IPS-18a (cell line): ENCODE results near the gene INAVA.

Source experiments
- H3K27ac ChIP-seq: one replicate; pipeline ENCODE4 v1.5.1; 2013; ENCODE audit warnings: low read length
- H3K27me3 ChIP-seq: one replicate; pipeline ENCODE4 v1.6.1; 2013; ENCODE audit warnings: mild to moderate bottlenecking, low read length; ENCODE audit not compliant: control insufficient read depth, insufficient read depth
- H3K36me3 ChIP-seq: one replicate; pipeline ENCODE4 v1.6.1; 2013; ENCODE audit warnings: low read depth, low read length; ENCODE audit not compliant: control insufficient read depth
- H3K4me1 ChIP-seq: one replicate; pipeline ENCODE4 v1.6.1; 2013; ENCODE audit warnings: low read depth, low read length; ENCODE audit not compliant: control insufficient read depth
- H3K4me3 ChIP-seq: one replicate; pipeline ENCODE4 v1.5.1; 2013; ENCODE audit warnings: low read length
- H3K9ac ChIP-seq: one replicate; pipeline ENCODE4 v1.6.1; 2013; ENCODE audit warnings: mild to moderate bottlenecking, low read length, moderate library complexity
- H3K9me3 ChIP-seq: one replicate; pipeline ENCODE4 v1.6.1; 2013; ENCODE audit warnings: low read depth, low read length; ENCODE audit not compliant: control insufficient read depth

The INAVA gene

GRCh38 chr1:200899954-200900867 is 5.5 kb downstream of the INAVA start:
- Histone ChIP-seq H3K4me1 (peaks cover 18% of the 10 kb centered on the region), H3K9me3 (no peaks in the 10 kb centered on the region), H3K9ac (no peak overlapping the region), H3K36me3 (peaks cover 49% of the 10 kb centered on the region), H3K27ac (no peak overlapping the region), H3K27me3 (no peaks in the 10 kb centered on the region), H3K4me3 (no peak overlapping the region)

- Histone ChIP-seq H3K27ac (no peak overlapping the region), H3K4me3 (no peak overlapping the region), H3K27me3 (no peaks in the 10 kb centered on the region), H3K36me3 (peaks cover 54% of the 10 kb centered on the region), H3K4me1 (peaks cover 11% of the 10 kb centered on the region), H3K9ac (no peak overlapping the region), H3K9me3 (no peaks in the 10 kb centered on the region)
Observed at GRCh38 chr1:200900877-200901276, 6.2 kb downstream of the INAVA start.

- H3K27me3 ChIP-seq: no peaks in the 10 kb centered on the region
- H3K9me3 ChIP-seq: no peaks in the 10 kb centered on the region
- H3K36me3 ChIP-seq: peaks cover 54% of the 10 kb centered on the region
- no peak overlapping the region for H3K27ac ChIP-seq
- peaks cover 10% of the 10 kb centered on the region for H3K4me1 ChIP-seq
- H3K9ac ChIP-seq: no peak overlapping the region
- H3K4me3 ChIP-seq: no peak overlapping the region
Observed at GRCh38 chr1:200901350-200901749, 6.7 kb downstream of the INAVA start.

GRCh38 chr1:200901796-200902444 is 7.2 kb downstream of the INAVA start:
- Histone ChIP-seq H3K27me3 (no peaks in the 10 kb centered on the region), H3K27ac (no peak overlapping the region), H3K9ac (no peak overlapping the region), H3K4me3 (no peak overlapping the region), H3K4me1 (peaks cover 5% of the 10 kb centered on the region), H3K9me3 (no peaks in the 10 kb centered on the region), H3K36me3 (peaks cover 60% of the 10 kb centered on the region)

- H3K27ac ChIP-seq: no peak overlapping the region
- no peaks in the 10 kb centered on the region for H3K4me1 ChIP-seq
- no peaks in the 10 kb centered on the region for H3K27me3 ChIP-seq
- peaks cover 67% of the 10 kb centered on the region for H3K36me3 ChIP-seq
- H3K4me3 ChIP-seq: no peak overlapping the region
- no peak overlapping the region for H3K9ac ChIP-seq
- H3K9me3 ChIP-seq: no peaks in the 10 kb centered on the region
Observed at GRCh38 chr1:200903793-200904192, 9.1 kb downstream of the INAVA start.

- Histone ChIP-seq H3K4me1 (no peaks in the 10 kb centered on the region), H3K27ac (no peak overlapping the region), H3K36me3 (peaks cover 68% of the 10 kb centered on the region)
Observed at GRCh38 chr1:200904772-200905171, 10.1 kb downstream of the INAVA start.

GRCh38 chr1:200905411-200906052 is 10.8 kb downstream of the INAVA start:
- Histone ChIP-seq H3K9me3 (no peaks in the 10 kb centered on the region), H3K27me3 (no peaks in the 10 kb centered on the region), H3K9ac (no peak overlapping the region), H3K36me3 (peaks cover 68% of the 10 kb centered on the region), H3K4me3 (no peak overlapping the region), H3K4me1 (no peaks in the 10 kb centered on the region), H3K27ac (no peak overlapping the region)

More at GRCh38 chr1:200904772-200905171, 10.1 kb downstream of the INAVA start:
- Histone ChIP-seq H3K27me3 (no peaks in the 10 kb centered on the region), H3K4me3 (no peak overlapping the region), H3K9ac (no peak overlapping the region), H3K9me3 (no peaks in the 10 kb centered on the region)

- Histone ChIP-seq H3K27me3 (no peaks in the 10 kb centered on the region), H3K4me3 (no peak overlapping the region), H3K36me3 (peaks cover 66% of the 10 kb centered on the region), H3K9me3 (no peaks in the 10 kb centered on the region), H3K9ac (no peak overlapping the region), H3K27ac (no peak overlapping the region), H3K4me1 (no peaks in the 10 kb centered on the region)
Observed at GRCh38 chr1:200906491-200906890, 11.8 kb downstream of the INAVA start.

GRCh38 chr1:200907611-200908097 is 13.0 kb downstream of the INAVA start:
- Histone ChIP-seq H3K36me3 (peaks cover 63% of the 10 kb centered on the region), H3K9ac (no peak overlapping the region), H3K4me1 (no peaks in the 10 kb centered on the region), H3K27ac (no peak overlapping the region), H3K27me3 (no peaks in the 10 kb centered on the region), H3K4me3 (no peak overlapping the region), H3K9me3 (no peaks in the 10 kb centered on the region)

GRCh38 chr1:200908191-200908868 is 13.6 kb downstream of the INAVA start:
- Histone ChIP-seq H3K4me3 (no peak overlapping the region), H3K36me3 (peaks cover 66% of the 10 kb centered on the region), H3K27ac (no peak overlapping the region), H3K9me3 (no peaks in the 10 kb centered on the region), H3K4me1 (no peaks in the 10 kb centered on the region), H3K9ac (no peak overlapping the region), H3K27me3 (no peaks in the 10 kb centered on the region)

GRCh38 chr1:200909071-200909470 is 14.4 kb downstream of the INAVA start:
- Histone ChIP-seq H3K4me1 (no peaks in the 10 kb centered on the region), H3K27me3 (no peaks in the 10 kb centered on the region), H3K27ac (no peak overlapping the region), H3K36me3 (peaks cover 68% of the 10 kb centered on the region), H3K9me3 (no peaks in the 10 kb centered on the region), H3K4me3 (no peak overlapping the region), H3K9ac (no peak overlapping the region)
